CD4-positive, alpha-beta T cell (primary cell): Measurements from ENCODE around the gene CCDC9. TPM values are rescaled to one million over a fixed set of nuclear protein-coding genes. Genes with fewer than 3 reads are reported as not detected.

Source experiments
- ATAC-seq: fragments of 200-7000 bp; cut with Tn5 transposase; one replicate; pipeline ENCODE4 v1.10.0; 2022; ENCODE audit warnings: mild to moderate bottlenecking; ENCODE audit not compliant: poor library complexity
- CTCF ChIA-PET: fragments of 350-600 bp; sonication (Branson Sonifier 250); formaldehyde crosslinking; loops from one replicate; lab custom pipeline; 2021; ENCODE audit warnings: antibody characterized with exemption, inconsistent platforms; lab: Charles Lee
- POLR2A ChIA-PET: fragments of 350-600 bp; sonication (Branson Sonifier 250); formaldehyde crosslinking; loops from one replicate; lab custom pipeline; 2021; ENCODE audit warnings: antibody characterized with exemption, inconsistent platforms; lab: Charles Lee
- DNase-seq, 14 experiments: peaks; one replicate each; pipeline ENCODE4 v3.0.0-alpha.2; 2013 to 2020; ENCODE audit warnings: mixed read lengths in 2 of 14
- H3K27ac ChIP-seq, 2 donors: one replicate each; pipeline versions ENCODE4 v1.5.1 to v1.7.0; 2013; ENCODE audit warnings: low read length in 2 of 2, low read depth in 1 of 2, mild to moderate bottlenecking in 1 of 2
- H3K27me3 ChIP-seq, 2 experiments: 1 replicate in 1 of 2; 2 replicates in 1 of 2; pipeline versions ENCODE4 v1.6.1 to v1.7.0; 2013; ENCODE audit warnings: low read length in 2 of 2, control low read depth in 1 of 2, mild to moderate bottlenecking in 1 of 2, moderate library complexity in 1 of 2; ENCODE audit not compliant: insufficient read depth in 2 of 2, control insufficient read depth in 1 of 2
- H3K36me3 ChIP-seq: one replicate; pipeline ENCODE4 v1.6.1; 2013; ENCODE audit warnings: low read length, control low read depth; ENCODE audit not compliant: insufficient read depth
- H3K4me1 ChIP-seq: one replicate; pipeline ENCODE4 v1.6.1; 2013; ENCODE audit warnings: low read length, control low read depth; ENCODE audit not compliant: insufficient read depth
- H3K4me3 ChIP-seq: one replicate; pipeline ENCODE4 v1.5.1; 2013; ENCODE audit warnings: mild to moderate bottlenecking, low read length, moderate library complexity
- H3K9me3 ChIP-seq, 2 experiments: 1 replicate in 1 of 2; 2 replicates in 1 of 2; pipeline versions ENCODE4 v1.6.1 to v1.7.0; 2013; ENCODE audit warnings: low read length in 2 of 2, mild to moderate bottlenecking in 2 of 2, control low read depth in 1 of 2, moderate library complexity in 1 of 2; ENCODE audit not compliant: control insufficient read depth in 1 of 2, insufficient read depth in 1 of 2
- H3K27ac Mint-ChIP-seq: one replicate; pipeline ENCODE4 v1.8.0; 2020; ENCODE audit warnings: mixed read lengths
- H3K27me3 Mint-ChIP-seq: one replicate; pipeline ENCODE4 v1.8.0; 2021; ENCODE audit warnings: mixed read lengths
- H3K36me3 Mint-ChIP-seq: one replicate; pipeline ENCODE4 v1.8.0; 2021; ENCODE audit warnings: low read depth, mixed read lengths
- H3K4me1 Mint-ChIP-seq: one replicate; pipeline ENCODE4 v1.8.0; 2021; ENCODE audit warnings: low read depth, mixed read lengths
- H3K4me3 Mint-ChIP-seq: one replicate; pipeline ENCODE4 v1.8.0; 2020; ENCODE audit warnings: mild to moderate bottlenecking, mixed read lengths
- H3K9me3 Mint-ChIP-seq: one replicate; pipeline ENCODE4 v1.8.0; 2020; ENCODE audit warnings: mixed read lengths
- intact Hi-C, 2 experiments: fragments of 100-400 bp; cut with DNase I in 1 of 2; cut with micrococcal nuclease in 1 of 2; formaldehyde crosslinking; loops; one replicate each; pipeline versions ENCODE4 v1.15.1 to v1.9.0; 2023 to 2025; cut with DNase I, micrococcal nuclease
- total RNA-seq, 174 experiments: library from RNA in 2 of 174; stranded (reverse) in 2 of 174; gene quantifications; one replicate each; pipeline ENCODE4 v1.2.3 and lab custom pipeline; 2021 to 2026
- TF ChIP-seq, protein P1 (sequence below): fragments of 200-600 bp; IDR thresholded peaks from one replicate; pipeline ENCODE4 v1.8.0; 2022; ENCODE audit warnings: antibody characterized with exemption, mild to moderate bottlenecking

CCDC9 gene
- total RNA-seq, 2 experiments from 2014 or later = 68.5 to 74.3 TPM

DNA sequence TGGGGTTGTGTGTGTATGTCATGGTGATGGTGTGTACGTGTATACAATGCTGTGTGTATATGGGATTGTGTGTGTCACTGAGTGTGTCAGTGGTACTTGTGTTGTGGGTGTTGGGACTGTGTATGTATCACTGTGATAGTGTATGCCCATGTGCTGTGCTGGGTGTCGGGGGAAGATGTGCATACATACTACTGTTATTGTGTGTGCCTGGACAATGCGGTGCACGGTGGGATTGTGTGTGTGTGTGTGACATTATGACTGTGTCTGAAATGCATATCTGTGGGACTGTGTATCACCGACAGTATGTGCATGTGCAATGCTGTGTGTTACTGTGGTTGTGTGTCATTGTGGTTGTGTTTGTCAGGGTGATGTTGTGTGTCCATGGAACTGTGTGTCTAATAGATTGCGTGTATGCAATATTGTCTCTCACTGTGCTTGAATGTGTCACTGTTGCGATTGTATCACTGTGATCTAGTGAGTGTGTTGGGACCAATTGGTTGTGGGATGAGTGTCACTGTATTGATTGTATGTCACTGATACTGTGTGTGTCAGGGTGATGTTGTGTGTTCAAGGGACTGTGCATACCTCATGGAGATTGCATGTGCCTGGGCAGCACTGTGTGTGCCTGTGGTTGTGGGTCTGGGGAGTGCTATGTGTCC, 14.3 kb upstream of the CCDC9 start:
- Mint-ChIP-seq H3K27me3 (no peaks in the 10 kb centered on the region), H3K27ac (no peak overlapping the region), H3K9me3 (no peaks in the 10 kb centered on the region), H3K36me3 (no peaks in the 10 kb centered on the region), H3K4me1 (peaks cover 12% of the 10 kb centered on the region), H3K4me3 (no peak overlapping the region)
- Histone ChIP-seq H3K9me3 (no peaks in the 10 kb centered on the region), H3K4me1 (peaks cover 58% of the 10 kb centered on the region), H3K27ac (peak overlapping the region in 1 of 2 donors; percentile 47), H3K27me3 (no peaks in the 10 kb centered on the region), H3K4me3 (no peak overlapping the region), H3K36me3 (no peaks in the 10 kb centered on the region)
- ChIA-PET POLR2A (interaction anchor here (2.7 to 3.2 kb wide), 4 partner anchors 14 to 32 kb away, joined by 32 to 67 read pairs (median 44); partner anchors contain the start of gene CCDC9), CTCF (interaction anchor here (6.6 kb wide), 1 partner anchor 33 kb away, joined by 204 read pairs; no protein-coding TSS in a partner anchor)
- no peak for ATAC-seq
- peak in 2 of 14 experiments; percentile 32 to 43 for DNase-seq
- intact Hi-C loops = loop anchor here in 1 of 2 experiments (1.0 to 5.0 kb wide), 2 partner anchors 11 to 205 kb away; partner anchors contain the start of gene BBC3
- TF ChIP-seq, protein P1, sequence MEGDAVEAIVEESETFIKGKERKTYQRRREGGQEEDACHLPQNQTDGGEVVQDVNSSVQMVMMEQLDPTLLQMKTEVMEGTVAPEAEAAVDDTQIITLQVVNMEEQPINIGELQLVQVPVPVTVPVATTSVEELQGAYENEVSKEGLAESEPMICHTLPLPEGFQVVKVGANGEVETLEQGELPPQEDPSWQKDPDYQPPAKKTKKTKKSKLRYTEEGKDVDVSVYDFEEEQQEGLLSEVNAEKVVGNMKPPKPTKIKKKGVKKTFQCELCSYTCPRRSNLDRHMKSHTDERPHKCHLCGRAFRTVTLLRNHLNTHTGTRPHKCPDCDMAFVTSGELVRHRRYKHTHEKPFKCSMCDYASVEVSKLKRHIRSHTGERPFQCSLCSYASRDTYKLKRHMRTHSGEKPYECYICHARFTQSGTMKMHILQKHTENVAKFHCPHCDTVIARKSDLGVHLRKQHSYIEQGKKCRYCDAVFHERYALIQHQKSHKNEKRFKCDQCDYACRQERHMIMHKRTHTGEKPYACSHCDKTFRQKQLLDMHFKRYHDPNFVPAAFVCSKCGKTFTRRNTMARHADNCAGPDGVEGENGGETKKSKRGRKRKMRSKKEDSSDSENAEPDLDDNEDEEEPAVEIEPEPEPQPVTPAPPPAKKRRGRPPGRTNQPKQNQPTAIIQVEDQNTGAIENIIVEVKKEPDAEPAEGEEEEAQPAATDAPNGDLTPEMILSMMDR = no peak

DNA sequence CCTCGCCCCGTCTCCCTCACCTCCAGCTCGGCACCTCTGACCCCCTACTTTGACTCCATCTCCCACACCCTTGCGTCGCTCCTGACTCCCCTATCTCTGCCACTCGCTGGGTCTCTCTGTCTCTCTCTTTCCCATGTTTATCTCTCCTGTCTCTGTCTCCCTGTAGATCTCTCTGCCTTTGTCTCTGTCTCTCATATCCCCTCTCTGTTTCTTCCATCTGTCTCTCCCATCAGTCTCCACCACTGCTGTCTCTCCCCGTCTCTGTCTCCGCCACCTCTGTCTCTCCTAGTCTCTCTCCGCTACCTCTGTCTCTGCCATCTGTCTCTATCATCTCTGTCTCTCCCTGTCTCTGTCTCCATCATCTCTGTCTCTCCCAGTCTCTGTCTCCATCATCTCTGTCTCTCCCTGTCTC, 13.0 kb upstream of the CCDC9 start:
- no peaks in the 10 kb centered on the region for H3K27me3 ChIP-seq
- DNase-seq (peak in 1 of 14 experiments; percentile 27), ATAC-seq (peak; percentile 1)
- H3K4me1 Mint-ChIP-seq = peaks cover 17% of the 10 kb centered on the region
- no peaks in the 10 kb centered on the region for H3K36me3 ChIP-seq
- ChIA-PET POLR2A (interaction anchor here (0.8 to 3.2 kb wide), 8 partner anchors 13 to 130 kb away, joined by 4 to 67 read pairs (median 24); partner anchors contain the start of genes CCDC9, INAFM1 and ZC3H4), CTCF (interaction anchor here (0.9 to 6.6 kb wide), 15 partner anchors 14 to 137 kb away, joined by 3 to 204 read pairs (median 12); partner anchors contain the start of genes INAFM1 and SAE1)
- H3K36me3 Mint-ChIP-seq = no peaks in the 10 kb centered on the region
- H3K27ac ChIP-seq = peak overlapping the region; percentile 45 to 65
- no peaks in the 10 kb centered on the region for H3K9me3 Mint-ChIP-seq
- H3K4me3 Mint-ChIP-seq = peak overlapping the region; percentile 74
- no peak overlapping the region for H3K27ac Mint-ChIP-seq
- peaks cover 66% of the 10 kb centered on the region for H3K4me1 ChIP-seq
- no peaks in the 10 kb centered on the region for H3K27me3 Mint-ChIP-seq
- TF ChIP-seq, protein P1 = no peak
- H3K4me3 ChIP-seq = peak overlapping the region; percentile 35
- intact Hi-C loops = loop anchor here in 1 of 2 experiments (5.0 kb wide), 1 partner anchor 206 kb away; no protein-coding TSS in a partner anchor
- H3K9me3 ChIP-seq = no peaks in the 10 kb centered on the region

DNA sequence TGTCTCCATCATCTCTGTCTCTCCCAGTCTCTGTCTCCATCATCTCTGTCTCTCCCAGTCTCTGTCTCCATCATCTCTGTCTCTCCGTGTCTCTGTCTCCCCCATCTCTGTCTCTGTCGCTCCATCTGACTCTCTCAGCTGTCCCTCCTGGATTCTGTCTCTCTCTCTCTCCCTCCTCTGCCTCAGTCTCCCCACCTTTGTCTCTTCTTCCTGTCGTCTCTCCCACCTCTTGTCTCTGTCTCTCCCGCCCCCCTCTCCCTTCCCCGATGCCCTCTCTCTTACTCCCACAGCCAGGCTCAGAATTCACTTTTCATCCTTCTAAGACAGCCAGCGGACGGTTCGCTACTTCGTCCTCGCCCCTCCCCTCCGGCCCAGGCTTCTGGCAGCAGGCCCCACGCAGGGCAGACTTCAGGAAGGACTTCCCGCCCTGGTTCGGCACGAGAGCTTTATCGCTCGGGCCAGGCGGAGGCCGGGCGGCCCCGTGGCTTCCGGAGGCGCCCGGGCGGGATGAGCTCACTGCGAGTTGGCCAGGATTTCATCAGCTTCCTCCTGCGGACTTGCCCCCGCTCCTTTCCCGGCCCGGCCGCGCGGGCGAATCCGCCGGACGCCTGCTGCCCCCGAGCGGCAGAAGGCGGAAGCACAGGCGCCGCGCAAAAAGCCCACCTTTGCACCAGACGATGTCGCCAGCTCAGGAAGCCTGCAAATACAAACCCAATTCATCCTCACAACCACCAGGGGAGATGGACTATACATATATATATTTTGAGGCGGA, 12.4 kb upstream of the CCDC9 start:
- no peaks in the 10 kb centered on the region for H3K36me3 ChIP-seq
- intact Hi-C loops = loop anchor here (1.0 to 5.0 kb wide), 5 partner anchors 14 to 207 kb away; no protein-coding TSS in a partner anchor
- H3K27me3 Mint-ChIP-seq = no peaks in the 10 kb centered on the region
- no peaks in the 10 kb centered on the region for H3K27me3 ChIP-seq
- ATAC-seq = peak; percentile 42
- H3K27ac ChIP-seq = peak overlapping the region; percentile 45 to 65
- DNase-seq = peak; percentile 72 to 95 (median 86)
- H3K27ac Mint-ChIP-seq = no peak overlapping the region
- peaks cover 62% of the 10 kb centered on the region for H3K4me1 ChIP-seq
- peak overlapping the region; percentile 35 for H3K4me3 ChIP-seq
- no peaks in the 10 kb centered on the region for H3K9me3 ChIP-seq
- TF ChIP-seq, protein P1 = peak; percentile 98
- no peaks in the 10 kb centered on the region for H3K9me3 Mint-ChIP-seq
- no peaks in the 10 kb centered on the region for H3K36me3 Mint-ChIP-seq
- ChIA-PET POLR2A (interaction anchor here (0.6 to 3.2 kb wide), 19 partner anchors 9 to 240 kb away, joined by 3 to 67 read pairs (median 9); partner anchors contain the start of genes CCDC9, INAFM1, KPTN and SAE1), CTCF (interaction anchor here (0.6 to 6.6 kb wide), 41 partner anchors 10 to 388 kb away, joined by 3 to 204 read pairs (median 5); partner anchors contain the start of genes CCDC9, INAFM1, SAE1 and ZC3H4)
- H3K4me3 Mint-ChIP-seq = peak overlapping the region; percentile 85
- peaks cover 15% of the 10 kb centered on the region for H3K4me1 Mint-ChIP-seq
